SU-DHL-6 (cell line): Measurements from ENCODE around the gene TNIK.

Experiments
- H2AFZ ChIP-seq: fragments of 200-600 bp; sonication (generic); 2 replicates; pipeline ENCODE4 v1.6.1; 2014; ENCODE audit warnings: low read depth, mild to moderate bottlenecking, moderate library complexity, mixed read lengths, antibody characterized with exemption, low read length; ENCODE audit not compliant: severe bottlenecking
- H3F3A ChIP-seq: fragments of 200-600 bp; shearing (Covaris generic); 2 replicates; pipeline ENCODE4 v1.6.0; 2016; ENCODE audit warnings: antibody characterized with exemption, mild to moderate bottlenecking; ENCODE audit not compliant: insufficient read depth
- H3K27ac ChIP-seq: fragments of 200-600 bp; sonication (generic); 2 replicates; pipeline ENCODE4 v1.5.1; 2016; ENCODE audit warnings: low read depth, mild to moderate bottlenecking, low read length, moderate library complexity, mixed read lengths
- H3K27me3 ChIP-seq: fragments of 200-600 bp; sonication (generic), shearing (Covaris generic); 2 replicates; pipeline ENCODE4 v1.6.0; 2014; ENCODE audit warnings: mild to moderate bottlenecking, low read length
- H3K36me3 ChIP-seq: fragments of 200-600 bp; sonication (generic); 2 replicates; pipeline ENCODE4 v1.6.1; 2014; ENCODE audit warnings: mild to moderate bottlenecking, low read length, mixed read lengths
- H3K4me2 ChIP-seq: fragments of 300-600, 200-600 bp; shearing (Covaris generic), sonication (generic); 2 replicates; pipeline ENCODE4 v1.6.0; 2014; ENCODE audit warnings: low read length, low read depth, mild to moderate bottlenecking; ENCODE audit not compliant: poor library complexity, severe bottlenecking
- H3K4me3 ChIP-seq: fragments of 200-600 bp; sonication (generic); 2 replicates; pipeline ENCODE4 v1.5.1; 2014; ENCODE audit warnings: antibody characterized with exemption, low read length, mild to moderate bottlenecking, mixed read lengths; ENCODE audit not compliant: insufficient read depth, poor library complexity, severe bottlenecking
- H3K79me2 ChIP-seq: fragments of 200-600 bp; sonication (generic); 2 replicates; pipeline ENCODE4 v1.6.1; 2014; ENCODE audit warnings: mild to moderate bottlenecking, low read length, moderate library complexity; ENCODE audit not compliant: insufficient read depth
- H3K9ac ChIP-seq: fragments of 200-600 bp; sonication (generic); 2 replicates; pipeline ENCODE4 v1.7.0; 2014; ENCODE audit warnings: mild to moderate bottlenecking, low read length
- H3K9me2 ChIP-seq: fragments of 200-600 bp; sonication (generic); replicated peaks from 2 replicates; pipeline ENCODE4 v1.6.1; 2014; ENCODE audit warnings: low read length; ENCODE audit not compliant: insufficient read depth
- H3K9me3 ChIP-seq: fragments of 200-600 bp; sonication (generic); 2 replicates; pipeline ENCODE4 v1.6.1; 2014; ENCODE audit warnings: low read length, mixed read lengths; ENCODE audit not compliant: insufficient read depth
- H4K20me1 ChIP-seq: fragments of 200-600 bp; sonication (generic); 2 replicates; pipeline ENCODE4 v1.6.1; 2014; ENCODE audit warnings: low read depth, mild to moderate bottlenecking, antibody characterized with exemption, low read length, moderate library complexity, mixed read lengths
- EZH2phosphoT487 ChIP-seq: fragments of 200-600 bp; sonication (generic), shearing (Covaris generic); conservative IDR thresholded peaks from 2 replicates; pipeline ENCODE4 v1.6.1; 2018; ENCODE audit warnings: mild to moderate bottlenecking, antibody characterized with exemption, low read length, moderate library complexity, mixed read lengths
- TF ChIP-seq, protein P1 (sequence below): fragments of 200-600 bp; sonication (generic); IDR thresholded peaks from one replicate; pipeline ENCODE4 v1.5.1; 2017; ENCODE audit warnings: antibody characterized with exemption, mild to moderate bottlenecking, low read length, moderate library complexity; ENCODE audit not compliant: insufficient read depth, poor library complexity, severe bottlenecking

Gene TNIK

DNA sequence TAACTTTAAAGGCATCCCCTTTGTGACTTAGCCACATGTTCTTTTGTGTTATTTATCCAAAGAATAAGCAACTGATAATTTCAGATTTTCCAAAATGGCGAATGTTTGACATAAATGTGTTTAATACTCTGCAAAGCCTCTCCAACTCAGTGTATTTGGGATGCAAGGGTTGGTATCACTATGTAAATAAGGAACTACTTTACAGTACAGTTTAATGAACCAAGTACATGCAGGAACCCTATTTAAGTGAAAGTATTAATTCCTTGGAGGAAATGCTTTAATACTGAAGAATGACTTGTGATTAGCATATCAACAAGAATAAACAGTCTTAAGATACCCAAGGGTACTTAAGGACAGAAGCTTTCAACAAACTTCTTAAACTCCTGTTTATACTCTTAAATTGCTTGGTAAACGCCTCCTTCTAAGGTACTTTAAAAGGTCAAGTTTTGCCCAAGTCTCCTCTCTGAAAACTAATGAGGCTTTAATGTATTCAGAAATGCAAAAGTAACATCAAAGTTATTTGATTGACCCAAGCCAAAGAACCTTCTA is 107.7 kb downstream of the TNIK start:
- no peak overlapping the region for H3K4me2 ChIP-seq
- no peak overlapping the region for H3K9ac ChIP-seq
- no peak for TF ChIP-seq EZH2phosphoT487
- TF ChIP-seq, protein P1, sequence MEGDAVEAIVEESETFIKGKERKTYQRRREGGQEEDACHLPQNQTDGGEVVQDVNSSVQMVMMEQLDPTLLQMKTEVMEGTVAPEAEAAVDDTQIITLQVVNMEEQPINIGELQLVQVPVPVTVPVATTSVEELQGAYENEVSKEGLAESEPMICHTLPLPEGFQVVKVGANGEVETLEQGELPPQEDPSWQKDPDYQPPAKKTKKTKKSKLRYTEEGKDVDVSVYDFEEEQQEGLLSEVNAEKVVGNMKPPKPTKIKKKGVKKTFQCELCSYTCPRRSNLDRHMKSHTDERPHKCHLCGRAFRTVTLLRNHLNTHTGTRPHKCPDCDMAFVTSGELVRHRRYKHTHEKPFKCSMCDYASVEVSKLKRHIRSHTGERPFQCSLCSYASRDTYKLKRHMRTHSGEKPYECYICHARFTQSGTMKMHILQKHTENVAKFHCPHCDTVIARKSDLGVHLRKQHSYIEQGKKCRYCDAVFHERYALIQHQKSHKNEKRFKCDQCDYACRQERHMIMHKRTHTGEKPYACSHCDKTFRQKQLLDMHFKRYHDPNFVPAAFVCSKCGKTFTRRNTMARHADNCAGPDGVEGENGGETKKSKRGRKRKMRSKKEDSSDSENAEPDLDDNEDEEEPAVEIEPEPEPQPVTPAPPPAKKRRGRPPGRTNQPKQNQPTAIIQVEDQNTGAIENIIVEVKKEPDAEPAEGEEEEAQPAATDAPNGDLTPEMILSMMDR = no peak
- H3K4me3 ChIP-seq = no peak overlapping the region
- no peaks in the 10 kb centered on the region for H3F3A ChIP-seq
- no peaks in the 10 kb centered on the region for H3K36me3 ChIP-seq
- no peaks in the 10 kb centered on the region for H3K9me3 ChIP-seq
- no peak overlapping the region for H3K27ac ChIP-seq
- H3K79me2 ChIP-seq = no peaks in the 10 kb centered on the region
- no peaks in the 10 kb centered on the region for H4K20me1 ChIP-seq
- H3K9me2 ChIP-seq = no peaks in the 10 kb centered on the region
- H2AFZ ChIP-seq = no peak overlapping the region
- no peaks in the 10 kb centered on the region for H3K27me3 ChIP-seq

DNA sequence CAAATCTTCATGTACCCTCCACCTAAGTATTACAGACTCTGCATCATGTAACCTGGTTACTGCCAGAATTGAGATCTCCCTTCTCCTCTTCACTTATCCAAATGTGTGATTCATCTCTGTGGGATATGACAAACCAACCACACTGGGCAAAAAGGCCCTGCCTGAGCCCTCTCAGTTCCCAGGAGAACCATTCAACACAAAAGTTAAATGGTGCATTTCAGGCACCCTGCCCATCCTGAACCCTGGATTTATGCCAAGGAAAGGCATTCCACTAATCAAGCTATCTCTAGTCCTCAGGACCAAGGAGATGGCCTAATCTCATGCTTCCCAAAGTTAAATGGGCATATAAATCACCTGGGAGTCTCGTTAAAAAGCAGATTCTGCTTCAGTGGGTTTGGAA is 108.5 kb downstream of the TNIK start:
- no peak overlapping the region for H3K9ac ChIP-seq
- H3F3A ChIP-seq = no peaks in the 10 kb centered on the region
- no peaks in the 10 kb centered on the region for H3K79me2 ChIP-seq
- no peak overlapping the region for H3K27ac ChIP-seq
- no peak overlapping the region for H3K4me2 ChIP-seq
- no peaks in the 10 kb centered on the region for H3K9me2 ChIP-seq
- no peaks in the 10 kb centered on the region for H4K20me1 ChIP-seq
- H2AFZ ChIP-seq = no peak overlapping the region
- no peaks in the 10 kb centered on the region for H3K9me3 ChIP-seq
- no peaks in the 10 kb centered on the region for H3K27me3 ChIP-seq
- no peaks in the 10 kb centered on the region for H3K36me3 ChIP-seq
- H3K4me3 ChIP-seq = no peak overlapping the region
- TF ChIP-seq EZH2phosphoT487 = no peak

DNA sequence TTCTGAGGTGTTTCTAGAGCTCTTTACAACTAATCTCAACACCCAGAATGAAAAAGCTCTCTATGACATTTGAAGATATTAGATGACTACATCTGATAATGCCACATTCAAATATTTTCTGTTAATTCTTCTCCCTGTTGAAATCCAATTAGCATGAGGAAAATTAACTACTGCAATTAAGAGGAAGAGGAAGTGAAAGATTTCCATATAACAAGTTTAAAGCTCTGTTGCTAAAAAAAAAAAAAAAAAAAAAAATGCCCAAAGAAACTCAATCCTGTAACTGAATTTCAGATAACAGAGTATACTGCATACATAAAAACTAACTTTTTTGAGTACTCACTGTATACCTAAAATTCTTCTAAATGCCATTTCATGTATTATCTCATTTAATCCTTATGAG is 109.8 kb downstream of the TNIK start:
- no peaks in the 10 kb centered on the region for H3K9me3 ChIP-seq
- H3K27me3 ChIP-seq = no peaks in the 10 kb centered on the region
- H3K79me2 ChIP-seq = no peaks in the 10 kb centered on the region
- H4K20me1 ChIP-seq = no peaks in the 10 kb centered on the region
- no peaks in the 10 kb centered on the region for H3K9me2 ChIP-seq
- H3K9ac ChIP-seq = no peak overlapping the region
- H3K36me3 ChIP-seq = no peaks in the 10 kb centered on the region
- no peaks in the 10 kb centered on the region for H3F3A ChIP-seq
- TF ChIP-seq, protein P1 = no peak
- no peak for TF ChIP-seq EZH2phosphoT487
- no peak overlapping the region for H3K4me3 ChIP-seq
- H3K4me2 ChIP-seq = no peak overlapping the region
- H2AFZ ChIP-seq = no peak overlapping the region
- H3K27ac ChIP-seq = no peak overlapping the region

DNA sequence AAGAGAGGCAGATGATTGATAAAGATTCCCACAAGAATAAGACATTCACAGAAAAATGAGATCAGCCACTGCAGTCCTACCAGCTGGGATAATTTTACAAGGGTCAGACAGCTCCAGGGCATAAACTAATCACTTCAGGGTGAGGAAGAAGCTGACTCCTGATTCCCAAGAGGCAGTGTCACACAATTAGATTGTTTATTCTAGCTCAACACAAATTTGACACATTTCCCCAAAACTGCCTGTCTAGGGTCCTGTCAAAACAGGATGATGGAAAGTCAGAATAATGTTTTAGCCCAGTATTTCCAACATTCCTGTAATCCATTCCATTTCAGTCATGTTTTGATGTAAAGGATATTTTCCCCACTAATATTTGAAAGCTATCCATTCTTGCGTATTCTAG is 110.8 kb downstream of the TNIK start:
- H4K20me1 ChIP-seq = no peaks in the 10 kb centered on the region
- H3K27ac ChIP-seq = no peak overlapping the region
- no peaks in the 10 kb centered on the region for H3K9me2 ChIP-seq
- H3K4me2 ChIP-seq = no peak overlapping the region
- no peaks in the 10 kb centered on the region for H3K79me2 ChIP-seq
- no peak overlapping the region for H3K4me3 ChIP-seq
- H3K9me3 ChIP-seq = no peaks in the 10 kb centered on the region
- H3F3A ChIP-seq = no peaks in the 10 kb centered on the region
- TF ChIP-seq, protein P1 = no peak
- TF ChIP-seq EZH2phosphoT487 = no peak
- no peak overlapping the region for H3K9ac ChIP-seq
- H3K36me3 ChIP-seq = no peaks in the 10 kb centered on the region
- no peak overlapping the region for H2AFZ ChIP-seq
- no peaks in the 10 kb centered on the region for H3K27me3 ChIP-seq
